GM04504 (cell line): Measurements from ENCODE around the gene FABP2.
"Not testable (repeated sequence)": the region's sequence is repeated elsewhere in the genome, so short reads cannot be mapped to it uniquely, and the experiment has no call there.

Source experiments
- DNase-seq: peaks from one replicate; pipeline ENCODE4 v3.0.0-alpha.2; 2012; ENCODE audit warnings: low read depth

The FABP2 gene

GRCh38 chr4:119321921-119322687, at the start of gene FABP2:
FABP2 (minus strand) TSS chr4:119322138; CDS start chr4:119322102, 36 bp downstream.
- DNase-seq: no peak

GRCh38 chr4:119370951-119371683, 49.2 kb upstream of the FABP2 start:
- not testable (repeated sequence) for DNase-seq

- DNase-seq: not testable (repeated sequence)
These were observed 48.5 kb upstream of the FABP2 start for GRCh38 chr4:119370392-119370791.

DNA sequence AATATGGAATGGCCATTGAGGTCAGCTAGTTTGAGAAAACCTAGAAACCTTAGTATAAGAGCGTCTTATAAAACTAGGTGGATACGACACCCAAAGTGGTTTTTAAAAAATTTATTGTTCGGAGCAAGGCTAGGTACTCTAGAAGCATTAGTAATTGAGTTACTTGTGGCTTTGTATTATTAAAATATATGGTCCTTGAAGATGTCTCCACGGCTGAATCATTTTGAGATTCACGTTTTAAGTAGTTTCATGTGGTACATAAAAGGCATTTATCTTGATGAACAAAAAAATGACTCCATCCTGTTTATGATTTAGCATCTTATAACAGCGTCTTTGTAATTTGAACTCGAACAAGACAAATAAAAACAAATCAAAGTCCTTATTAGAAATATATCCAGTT, 44.9 kb upstream of the FABP2 start:
- not testable (repeated sequence) for DNase-seq

DNA sequence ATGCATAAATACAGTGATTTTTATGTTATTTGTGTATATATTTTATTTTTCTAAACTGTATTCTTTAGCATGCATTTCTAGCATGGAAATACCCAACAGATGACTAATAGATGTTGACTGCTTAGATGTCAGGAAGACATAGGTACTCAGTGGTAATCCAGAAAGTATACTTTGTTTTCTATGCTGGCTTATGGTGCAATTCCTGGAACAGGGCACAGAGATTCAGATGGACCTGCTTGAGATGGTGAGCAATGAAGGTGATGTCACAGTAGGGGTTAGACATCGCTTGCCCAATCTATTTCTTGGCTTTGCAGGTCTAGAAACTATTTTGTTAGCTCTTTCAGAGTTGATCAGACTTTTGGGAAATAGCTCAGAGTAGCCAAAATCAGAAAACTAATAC, 42.3 kb upstream of the FABP2 start:
- DNase-seq: not testable (repeated sequence)

- not testable (repeated sequence) for DNase-seq
These were observed 41.4 kb upstream of the FABP2 start for GRCh38 chr4:119363372-119363771.

DNA sequence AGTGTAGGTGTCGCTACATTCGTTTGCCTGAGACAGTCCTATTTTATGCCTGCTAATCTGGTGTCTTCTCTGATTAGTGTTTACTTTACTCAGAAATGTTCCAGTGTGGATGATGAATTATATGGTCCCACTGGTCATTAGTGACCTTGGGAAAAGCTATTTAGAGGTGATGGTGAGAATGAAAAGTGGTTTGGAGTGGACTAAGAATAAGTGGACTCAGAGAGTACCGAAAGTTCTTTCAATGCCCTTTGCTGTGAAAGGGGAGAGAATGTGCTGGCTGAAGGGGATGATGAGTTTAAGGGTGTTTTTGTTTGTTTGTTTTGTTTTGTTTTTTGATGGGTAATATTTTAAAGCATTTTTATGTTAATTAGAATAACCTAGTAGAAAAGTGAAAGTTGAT, 40.5 kb upstream of the FABP2 start:
- DNase-seq: not testable (repeated sequence)

DNA sequence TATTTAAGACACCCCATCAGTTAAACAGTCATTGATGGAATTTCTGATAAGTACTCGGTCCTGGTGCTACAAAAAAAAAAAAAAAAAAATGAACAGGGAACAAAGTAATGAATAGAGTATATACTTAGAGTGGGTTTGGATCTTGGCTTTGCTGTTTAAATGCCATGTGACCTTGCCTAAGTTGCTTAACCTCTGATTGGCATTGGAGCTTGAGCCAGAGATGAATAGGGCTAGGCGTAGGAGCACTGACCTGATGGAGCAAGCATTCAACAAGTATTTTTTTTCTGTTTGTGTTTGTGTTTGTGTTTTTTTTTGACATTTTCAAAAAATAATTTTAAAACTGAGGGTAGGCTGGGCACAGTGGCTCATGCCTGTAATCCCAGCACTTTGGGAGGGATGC, 37.9 kb upstream of the FABP2 start:
- DNase-seq: not testable (repeated sequence)

GRCh38 chr4:119356796-119357195, 34.9 kb upstream of the FABP2 start:
- DNase-seq: not testable (repeated sequence)

DNA sequence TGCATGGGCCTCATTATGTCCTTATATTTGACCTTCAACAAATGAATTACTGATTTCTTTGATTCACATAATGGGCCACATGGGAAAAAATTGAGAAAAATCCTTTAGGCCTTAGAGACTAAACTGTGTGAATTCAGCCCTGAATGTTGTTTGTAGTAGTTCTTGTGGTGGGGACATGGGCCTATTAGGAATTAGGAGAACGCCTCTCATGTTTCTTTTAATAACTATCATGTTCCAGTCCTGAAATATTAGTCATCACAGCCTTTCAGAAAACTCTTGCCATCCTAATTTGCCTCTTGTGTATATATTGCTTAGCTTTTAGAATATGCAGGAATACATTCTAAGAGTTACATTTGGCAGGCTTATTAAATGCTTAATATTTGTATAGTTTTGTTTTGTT, 34.1 kb upstream of the FABP2 start:
- DNase-seq: not testable (repeated sequence)

DNA sequence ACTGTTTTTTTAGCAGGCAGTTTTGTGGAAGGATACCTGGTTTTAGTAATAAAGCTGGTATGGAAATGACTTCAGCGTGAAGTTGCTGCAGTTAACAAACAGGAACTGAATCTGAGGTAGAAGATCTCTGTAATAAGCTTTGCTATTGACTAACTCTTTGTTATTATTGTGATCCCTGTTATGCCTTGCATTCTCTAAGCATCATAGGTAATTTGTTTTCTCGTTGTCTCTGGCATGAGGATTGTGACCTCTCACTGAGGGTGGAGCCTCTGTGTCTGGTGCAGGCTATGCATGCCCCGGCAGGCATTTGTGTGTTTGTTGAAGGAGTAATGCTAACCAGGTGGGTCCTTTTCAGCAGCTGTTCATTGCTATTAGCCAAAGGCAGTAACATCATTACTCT, 31.4 kb upstream of the FABP2 start:
- not testable (repeated sequence) for DNase-seq

DNA sequence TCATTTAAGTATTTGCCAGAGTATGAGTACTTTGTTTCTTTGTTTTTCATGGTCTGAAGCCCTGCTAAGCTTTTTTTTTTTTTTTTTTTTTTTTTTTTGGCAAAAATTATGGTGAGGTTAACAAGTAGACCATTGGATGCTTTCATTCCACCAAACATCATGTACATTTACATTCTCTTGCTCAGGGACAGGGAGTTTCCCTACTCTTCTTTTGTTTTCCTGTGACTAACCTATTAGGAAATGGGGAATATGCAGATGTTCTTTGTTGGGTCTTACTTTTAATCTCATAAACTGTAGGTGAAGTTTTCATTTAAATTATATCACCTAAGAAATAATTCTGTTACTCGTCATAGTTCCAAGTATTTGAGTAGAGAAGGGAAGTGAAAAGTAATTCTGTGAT, 26.2 kb upstream of the FABP2 start:
- not testable (repeated sequence) for DNase-seq

GRCh38 chr4:119343293-119343692, 21.4 kb upstream of the FABP2 start:
- not testable (repeated sequence) for DNase-seq

- not testable (repeated sequence) for DNase-seq
These were observed 18.0 kb upstream of the FABP2 start for GRCh38 chr4:119339895-119340294.

- no peak for DNase-seq
These were observed 15.1 kb upstream of the FABP2 start for GRCh38 chr4:119337010-119337409.

DNA sequence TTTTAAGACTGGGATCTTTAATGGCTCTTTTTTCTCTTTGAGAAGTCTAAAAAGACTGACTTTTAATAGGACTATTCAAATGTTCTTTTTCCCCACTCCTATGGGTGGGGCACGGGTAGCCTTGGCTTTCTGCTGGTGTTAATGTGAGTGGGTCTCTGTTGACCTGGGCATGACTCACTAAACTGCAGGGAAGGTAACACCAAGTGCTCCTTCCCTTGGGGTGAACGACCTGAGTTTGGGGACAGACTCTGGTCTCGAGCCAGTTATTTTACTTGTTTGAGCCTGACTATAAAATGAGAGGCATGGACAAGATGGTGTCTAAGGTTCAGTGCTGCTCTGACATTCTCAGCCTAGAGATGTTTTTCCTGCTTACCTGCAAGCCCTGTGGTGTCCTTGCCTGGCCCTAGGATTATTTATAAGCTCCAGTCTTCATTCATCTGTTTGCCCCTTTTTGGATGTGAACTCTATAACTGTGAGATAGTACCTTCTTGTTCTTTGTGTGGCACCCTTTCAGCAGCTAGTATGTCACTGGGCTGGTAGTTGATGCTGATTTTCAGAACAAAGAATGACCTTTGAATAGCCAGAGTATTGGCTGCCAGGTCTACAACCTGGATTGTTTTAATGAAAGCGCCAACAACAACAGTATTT, 14.5 kb upstream of the FABP2 start:
- DNase-seq: not testable (repeated sequence)

DNA sequence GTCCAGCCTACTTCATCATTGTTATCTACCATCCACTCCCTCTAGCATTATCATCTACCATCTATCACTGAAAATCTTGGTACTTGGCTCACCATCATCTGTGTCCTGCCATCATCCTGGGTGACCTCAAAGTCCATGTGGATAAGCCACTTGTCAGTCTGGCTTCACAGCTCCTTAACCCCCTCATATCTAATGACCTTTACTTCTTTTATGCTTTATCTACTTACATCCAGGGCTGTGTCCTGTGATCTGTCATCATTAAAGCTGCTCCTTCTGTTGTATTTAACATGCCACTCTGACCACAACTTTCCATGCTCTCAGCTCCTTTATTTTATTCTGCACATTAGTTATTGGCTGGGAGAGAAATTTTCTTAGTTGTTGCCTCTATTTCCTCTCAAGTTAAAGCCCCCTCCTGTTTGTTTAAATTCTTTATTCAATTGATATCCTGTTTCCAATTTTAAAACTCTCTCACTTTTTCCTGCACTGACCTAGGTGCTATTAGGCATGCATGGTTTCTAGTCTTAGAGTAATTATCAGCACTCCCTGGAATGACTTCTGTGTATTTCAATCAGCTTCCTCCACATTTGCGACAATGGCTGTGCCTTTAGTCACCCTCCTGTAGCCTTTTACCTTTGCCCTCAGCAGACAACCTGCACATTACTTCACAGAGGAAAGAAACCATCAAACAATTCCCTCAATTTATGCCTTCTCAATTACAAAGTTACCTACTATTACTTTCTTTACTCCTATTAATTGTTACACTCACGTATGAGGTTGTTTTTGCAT, 8.1 kb upstream of the FABP2 start:
- no peak for DNase-seq

DNA sequence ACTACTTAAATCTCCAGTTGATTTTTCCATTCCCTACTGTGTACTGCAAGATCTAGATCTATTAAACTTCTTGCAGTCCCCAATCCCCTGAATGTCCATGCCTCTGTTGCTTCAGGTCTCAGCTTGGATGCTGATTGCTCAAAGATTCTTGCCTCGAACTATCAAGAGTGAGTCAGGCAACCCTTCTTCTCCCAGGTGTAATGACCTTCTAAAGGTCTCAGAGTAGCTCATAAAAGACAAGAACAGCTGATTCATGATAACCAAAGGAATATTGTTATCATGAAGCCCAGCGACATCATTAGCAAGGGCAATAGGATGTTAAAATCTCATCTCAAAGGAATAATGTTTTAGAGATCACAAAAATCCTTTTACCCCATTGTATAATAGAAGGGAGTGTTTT, 6.8 kb upstream of the FABP2 start:
- DNase-seq: no peak

DNA sequence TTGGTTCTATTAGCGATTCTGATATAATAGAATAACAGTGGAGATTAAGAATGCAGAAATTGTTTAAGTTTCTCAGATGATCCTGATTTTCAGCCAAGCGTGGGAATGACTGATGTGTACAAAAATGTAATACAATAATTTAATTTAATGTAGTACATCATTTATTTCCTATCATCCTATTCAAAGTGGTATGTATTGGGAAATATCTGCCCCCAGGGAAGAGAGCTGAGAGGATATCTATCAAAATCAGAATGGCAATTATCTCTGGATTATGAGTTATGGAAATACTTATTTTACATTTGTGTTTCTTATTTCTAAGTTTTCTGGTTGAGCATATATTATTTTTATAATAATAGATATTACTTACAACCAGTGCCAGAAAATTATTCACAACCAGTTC, 3.9 kb downstream of the FABP2 start:
- DNase-seq: no peak

DNA sequence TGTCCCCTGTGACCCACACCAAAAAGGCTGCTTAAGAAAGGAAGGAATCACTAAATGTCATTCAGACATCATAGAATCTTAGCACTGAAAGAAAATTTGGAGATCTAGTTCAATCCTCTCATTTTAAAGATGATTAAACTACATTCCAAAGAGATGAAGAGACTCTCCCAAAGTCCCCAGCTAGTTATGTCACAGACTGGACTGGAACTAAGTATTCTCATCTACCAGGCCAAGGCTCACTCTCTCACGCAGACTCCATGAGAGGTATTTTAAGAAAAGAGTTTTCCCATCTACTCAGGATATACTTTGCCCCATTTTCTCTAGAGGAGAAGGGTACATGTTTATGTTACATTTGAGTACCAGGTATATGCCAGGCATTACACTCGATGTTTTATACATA, 6.9 kb downstream of the FABP2 start:
- DNase-seq: no peak

DNA sequence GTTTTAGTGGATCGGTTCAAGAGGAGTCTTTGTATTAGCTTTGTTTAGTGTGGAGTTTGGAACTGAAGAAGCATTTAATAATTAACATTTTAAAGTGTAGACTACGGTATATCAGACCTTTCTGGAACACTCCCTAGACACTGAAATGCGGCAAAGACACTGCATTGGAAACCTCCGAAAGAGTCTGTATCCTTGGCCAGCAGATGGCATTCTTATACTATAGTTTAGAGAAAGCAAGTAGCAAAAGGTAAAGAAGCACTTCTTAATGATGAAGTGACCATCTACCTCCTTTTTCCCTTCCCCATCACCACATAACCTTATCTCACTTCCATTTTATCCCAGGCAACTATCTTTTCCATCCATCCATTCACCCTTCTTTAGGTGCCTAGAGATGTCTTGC, 7.6 kb downstream of the FABP2 start:
- no peak for DNase-seq

DNA sequence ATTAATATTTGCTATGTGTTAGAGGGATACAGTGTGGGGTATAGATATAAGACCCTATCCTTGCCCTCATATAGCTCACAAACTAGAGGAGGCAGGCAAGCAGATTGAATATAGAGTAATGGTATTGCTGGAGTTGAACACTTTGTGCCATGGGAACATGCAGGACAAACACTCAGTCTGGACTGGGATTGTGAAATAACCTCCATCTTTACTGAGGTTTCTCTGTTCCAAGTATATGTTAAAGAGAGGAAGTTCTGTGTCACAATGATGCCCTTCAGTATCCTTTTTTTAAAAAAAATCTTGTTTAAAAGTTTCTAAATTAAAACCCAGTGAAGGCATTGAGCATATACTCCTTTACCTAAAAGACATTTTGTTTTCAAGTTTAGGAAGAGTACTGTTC, 8.7 kb downstream of the FABP2 start:
- no peak for DNase-seq
